OCI-LY1 (cell line): ENCODE results near the gene IL22RA2.

Source experiments
- H2AFZ ChIP-seq: fragments of 200-600 bp; sonication (generic), shearing (Covaris generic); 2 replicates; pipeline ENCODE4 v1.6.0; 2014; ENCODE audit warnings: antibody characterized with exemption, mild to moderate bottlenecking, low read length
- H3F3A ChIP-seq: fragments of 200-600 bp; sonication (generic), shearing (Covaris generic); 2 replicates; pipeline ENCODE4 v1.6.0; 2014; ENCODE audit warnings: mild to moderate bottlenecking, antibody characterized with exemption, low read length, moderate library complexity; ENCODE audit not compliant: insufficient read depth
- H3K27ac ChIP-seq: fragments of 200-600 bp; sonication (generic); 2 replicates; pipeline ENCODE4 v1.5.1; 2014; ENCODE audit warnings: low read length, mixed run types, mild to moderate bottlenecking, low read depth; ENCODE audit not compliant: poor library complexity, severe bottlenecking
- H3K27me3 ChIP-seq: fragments of 200-600 bp; sonication (generic); 2 replicates; pipeline ENCODE4 v1.6.0; 2014; ENCODE audit warnings: antibody characterized with exemption, mild to moderate bottlenecking, low read length, moderate library complexity; ENCODE audit not compliant: insufficient read depth
- H3K36me3 ChIP-seq: fragments of 200-600 bp; sonication (generic); 2 replicates; pipeline ENCODE4 v1.6.1; 2014; ENCODE audit warnings: mild to moderate bottlenecking, antibody characterized with exemption, low read length, moderate library complexity, mixed read lengths; ENCODE audit not compliant: insufficient read depth
- H3K4me1 ChIP-seq: fragments of 200-600 bp; sonication (generic); 2 replicates; pipeline ENCODE4 v1.5.1; 2014; ENCODE audit warnings: mild to moderate bottlenecking, low read length, moderate library complexity; ENCODE audit not compliant: insufficient read depth, severe bottlenecking
- H3K4me2 ChIP-seq: fragments of 200-600 bp; sonication (generic), shearing (Covaris generic); 2 replicates; pipeline ENCODE4 v1.6.1; 2014; ENCODE audit warnings: low read length
- H3K4me3 ChIP-seq: fragments of 200-600 bp; sonication (generic); 2 replicates; pipeline ENCODE4 v1.5.1; 2014; ENCODE audit warnings: low read length, low read depth, mild to moderate bottlenecking, mixed read lengths; ENCODE audit not compliant: poor library complexity, severe bottlenecking
- H3K79me2 ChIP-seq: fragments of 200-600 bp; shearing (Covaris generic); 2 replicates; pipeline ENCODE4 v1.6.1; 2016; ENCODE audit warnings: mixed run types, low read length, mixed read lengths; ENCODE audit not compliant: insufficient read depth
- H3K9ac ChIP-seq: fragments of 200-600 bp; sonication (generic), shearing (Covaris generic); 2 replicates; pipeline ENCODE4 v1.6.1; 2014; ENCODE audit warnings: mild to moderate bottlenecking, low read length, mixed read lengths
- H3K9me2 ChIP-seq: fragments of 200-600 bp; sonication (generic), shearing (Covaris generic); 2 replicates; pipeline ENCODE4 v1.6.1; 2014; ENCODE audit warnings: low read depth, mild to moderate bottlenecking, low read length, mixed read lengths
- H3K9me3 ChIP-seq: fragments of 200-600 bp; shearing (Covaris generic); 2 replicates; pipeline ENCODE4 v1.6.1; 2014; ENCODE audit warnings: low read length, mixed read lengths
- H4K20me1 ChIP-seq: fragments of 200-600 bp; sonication (generic), shearing (Covaris generic); 2 replicates; pipeline ENCODE4 v1.6.0; 2016; ENCODE audit warnings: mild to moderate bottlenecking, low read length; ENCODE audit not compliant: insufficient read depth
- CTCF ChIP-seq: fragments of 200-600 bp; sonication (generic), shearing (Covaris generic); IDR thresholded peaks from 2 replicates; pipeline ENCODE4 v1.5.1; 2017; ENCODE audit warnings: mild to moderate bottlenecking, antibody characterized with exemption, low read length, moderate library complexity, mixed read lengths
- EZH2 ChIP-seq: fragments of 200-600 bp; sonication (generic), shearing (Covaris generic); IDR thresholded peaks from 2 replicates; pipeline ENCODE4 v1.8.0; 2017; ENCODE audit warnings: borderline replicate concordance, mixed run types, mild to moderate bottlenecking, antibody characterized with exemption, low read length, moderate library complexity, mixed read lengths

The IL22RA2 gene

GRCh38 chr6:137175868-137176245 is 2.4 kb upstream of the IL22RA2 start:
- H3K4me2 ChIP-seq = no peak overlapping the region
- H4K20me1 ChIP-seq = no peaks in the 10 kb centered on the region
- no peaks in the 10 kb centered on the region for H3K27me3 ChIP-seq
- H3K4me1 ChIP-seq = no peaks in the 10 kb centered on the region
- H3F3A ChIP-seq = no peaks in the 10 kb centered on the region
- H3K9me3 ChIP-seq = no peaks in the 10 kb centered on the region
- H3K9ac ChIP-seq = no peak overlapping the region
- TF ChIP-seq CTCF (no peak), EZH2 (no peak)
- no peaks in the 10 kb centered on the region for H3K79me2 ChIP-seq
- H3K4me3 ChIP-seq = no peak overlapping the region
- no peaks in the 10 kb centered on the region for H3K9me2 ChIP-seq
- no peaks in the 10 kb centered on the region for H3K36me3 ChIP-seq
- H3K27ac ChIP-seq = no peak overlapping the region
- no peak overlapping the region for H2AFZ ChIP-seq

DNA sequence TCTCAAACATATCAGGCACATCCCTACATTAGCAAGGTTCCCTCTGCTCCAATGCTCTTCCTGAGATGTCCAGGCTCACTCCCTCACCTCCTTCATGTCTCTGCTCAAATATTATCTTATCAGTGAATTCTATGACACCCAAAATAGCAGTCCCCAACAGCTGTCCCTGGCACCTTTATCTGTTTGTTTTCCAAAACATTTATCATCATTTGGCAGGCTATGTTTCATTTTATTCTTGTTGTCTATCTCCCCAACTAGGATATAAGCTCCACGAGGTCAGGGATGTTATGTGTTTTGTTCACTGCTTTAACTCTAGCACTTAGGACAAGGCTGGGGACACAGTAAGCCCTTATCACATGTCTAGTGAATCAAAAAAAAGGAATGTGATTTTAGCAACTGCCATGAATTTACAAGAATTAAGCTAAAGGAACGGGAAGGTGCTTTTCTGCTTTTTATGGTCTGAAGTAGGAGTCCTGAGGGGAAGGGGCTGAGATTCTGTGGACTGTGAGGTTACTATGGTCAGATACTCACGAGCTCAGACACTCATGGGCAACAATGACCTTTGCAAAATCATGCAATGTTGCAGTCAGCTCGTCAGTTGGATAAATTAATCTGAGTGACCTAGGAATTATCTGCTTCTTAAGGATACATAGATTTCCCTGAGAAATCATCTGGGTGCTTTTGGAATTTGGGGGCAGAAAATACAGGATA is 1.9 kb upstream of the IL22RA2 start:
- Histone ChIP-seq H3K27me3 (no peaks in the 10 kb centered on the region), H3K36me3 (no peaks in the 10 kb centered on the region), H3K79me2 (no peaks in the 10 kb centered on the region), H3K4me2 (no peak overlapping the region), H3K9me2 (no peaks in the 10 kb centered on the region), H3K4me1 (no peaks in the 10 kb centered on the region), H3F3A (no peaks in the 10 kb centered on the region), H2AFZ (no peak overlapping the region), H3K9me3 (no peaks in the 10 kb centered on the region), H3K4me3 (no peak overlapping the region), H3K9ac (no peak overlapping the region), H3K27ac (no peak overlapping the region), H4K20me1 (no peaks in the 10 kb centered on the region)
- no peak for TF ChIP-seq EZH2
- no peak for TF ChIP-seq CTCF

DNA sequence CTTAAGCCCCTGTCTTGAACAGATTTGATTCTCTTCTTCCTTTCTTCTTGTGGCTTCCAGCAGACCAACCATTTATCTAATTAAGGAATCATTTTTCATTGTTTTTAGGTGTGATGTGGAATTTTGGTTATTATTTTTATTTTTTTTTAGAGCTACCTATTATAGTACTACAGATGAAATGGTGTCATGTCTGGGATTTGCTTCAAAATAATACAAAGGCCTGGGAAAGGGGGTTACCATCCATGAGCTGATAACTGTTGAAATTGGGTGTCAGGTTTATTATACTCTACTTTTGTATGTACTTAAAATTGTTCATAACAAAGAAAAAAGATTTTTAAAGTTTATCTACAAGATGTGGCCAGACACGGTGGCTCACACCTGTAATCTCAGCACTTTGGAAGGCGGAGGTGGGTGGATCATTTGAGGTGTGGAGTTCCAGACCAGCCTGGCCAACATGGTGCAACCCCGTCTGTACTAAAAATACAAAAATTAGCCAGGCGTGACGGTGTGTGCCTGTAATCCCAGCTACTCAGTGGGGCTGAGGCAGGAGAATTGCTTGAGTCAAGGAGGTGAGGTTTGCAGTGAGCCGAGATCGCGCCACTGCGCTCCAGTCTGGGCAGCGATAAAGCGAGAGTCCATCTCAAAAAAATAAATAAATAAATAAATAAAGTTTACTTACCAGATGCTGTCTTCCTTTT is 561 bp downstream of the IL22RA2 start:
- Histone ChIP-seq H3K4me1 (no peaks in the 10 kb centered on the region), H3K79me2 (no peaks in the 10 kb centered on the region), H3K4me2 (no peak overlapping the region), H2AFZ (no peak overlapping the region), H3K4me3 (no peak overlapping the region), H3F3A (no peaks in the 10 kb centered on the region), H3K9me3 (no peaks in the 10 kb centered on the region), H3K36me3 (no peaks in the 10 kb centered on the region), H3K27me3 (no peaks in the 10 kb centered on the region), H3K27ac (no peak overlapping the region), H3K9me2 (no peaks in the 10 kb centered on the region), H4K20me1 (no peaks in the 10 kb centered on the region), H3K9ac (no peak overlapping the region)
- TF ChIP-seq CTCF (no peak), EZH2 (no peak)
